K562 (cell line): Measurements from ENCODE around the gene SRCAP. TPM values are rescaled to one million over a fixed set of nuclear protein-coding genes. Genes with fewer than 3 reads are reported as not detected.
A peak's percentile ranks its signal among the peaks of the same experiment; 100 is the strongest.

ENCODE experiments used
- ARHGAP35 ChIP-seq: fragments of 450-650 bp; IDR thresholded peaks from 2 replicates; pipeline ENCODE4 v1.6.1; 2018; ENCODE audit not compliant: partially characterized antibody
- ASH1L ChIP-seq: fragments of 450-650 bp; IDR thresholded peaks from 2 replicates; pipeline ENCODE4 v1.6.1; 2018; ENCODE audit warnings: borderline replicate concordance, mild to moderate bottlenecking, low read depth; ENCODE audit not compliant: partially characterized antibody
- BRD9 ChIP-seq: fragments of 450-650 bp; IDR thresholded peaks from 2 replicates; pipeline ENCODE4 v1.6.1; 2018; ENCODE audit warnings: low read depth; ENCODE audit not compliant: partially characterized antibody
- DACH1 ChIP-seq: fragments of 450-650 bp; IDR thresholded peaks from 2 replicates; pipeline ENCODE4 v1.6.1; 2018; ENCODE audit not compliant: partially characterized antibody
- ELF4 ChIP-seq: fragments of 450-650 bp; formaldehyde crosslinking; IDR thresholded peaks from 2 replicates; pipeline ENCODE4 v1.4.0; 2022; ENCODE audit warnings: missing genetic modification characterization
- ESRRB ChIP-seq: fragments of 250-450 bp; sonication (Bioruptor Pico); IDR thresholded peaks from 2 replicates; pipeline ENCODE4 v1.5.0; 2020; ENCODE audit warnings: mild to moderate bottlenecking, moderate library complexity, borderline replicate concordance
- FOXP1 ChIP-seq: sonication (generic); formaldehyde crosslinking; IDR thresholded peaks from 2 replicates; pipeline ENCODE4 v1.8.0; 2022; ENCODE audit warnings: mild to moderate bottlenecking, missing genetic modification reagents
- HEY1 ChIP-seq: fragments of 250-450 bp; sonication (Bioruptor Pico); IDR thresholded peaks from 2 replicates; pipeline ENCODE4 v1.5.0; 2020; ENCODE audit warnings: mild to moderate bottlenecking, moderate library complexity, borderline replicate concordance
- HMG20A ChIP-seq: fragments of 450-650 bp; formaldehyde crosslinking; conservative IDR thresholded peaks from 2 replicates; pipeline ENCODE4 v1.4.0; 2020; ENCODE audit warnings: mild to moderate bottlenecking, mixed read lengths
- KLF16 ChIP-seq: IDR thresholded peaks from 2 replicates; pipeline ENCODE4 v1.6.1; 2016; ENCODE audit warnings: antibody characterized with exemption
- MAFF ChIP-seq: IDR thresholded peaks from 2 replicates; pipeline ENCODE4 v1.6.1; 2012; ENCODE audit warnings: low read length, improper control_type of control experiment
- NEUROD1 ChIP-seq: fragments of 150-350 bp; IDR thresholded peaks from 2 replicates; pipeline ENCODE4 v1.6.1; 2014; ENCODE audit warnings: borderline replicate concordance, low read length, low read depth; ENCODE audit not compliant: partially characterized antibody
- SNRNP70 ChIP-seq: fragments of 200-400 bp; formaldehyde crosslinking; optimal IDR thresholded peaks from 2 replicates; pipeline ENCODE3; 2017; ENCODE audit warnings: low read depth, low read length
- SOX6 ChIP-seq: fragments of 450-650 bp; IDR thresholded peaks from 2 replicates; pipeline ENCODE4 v1.6.1; 2014; ENCODE audit warnings: mild to moderate bottlenecking
- TAF9B ChIP-seq: fragments of 450-650 bp; IDR thresholded peaks from 2 replicates; pipeline ENCODE4 v1.6.1; 2018; ENCODE audit warnings: mild to moderate bottlenecking; ENCODE audit not compliant: partially characterized antibody
- TBP ChIP-seq: optimal IDR thresholded peaks from 2 replicates; pipeline ENCODE3; 2011; ENCODE audit warnings: low read depth, low read length, improper control_type of control experiment
- TRIM24 ChIP-seq, 2 experiments: fragments of 450-650 bp; IDR thresholded peaks; 2 replicates each; pipeline ENCODE4 v1.6.1; 2016
- ZBTB7A ChIP-seq: IDR thresholded peaks from 2 replicates; pipeline ENCODE4 v1.6.1; 2011; ENCODE audit warnings: low read depth, mild to moderate bottlenecking, low read length, moderate library complexity, borderline replicate concordance; ENCODE audit not compliant: control insufficient read depth
- ZKSCAN3 ChIP-seq: fragments of 250-450 bp; sonication (Bioruptor Pico); IDR thresholded peaks from 2 replicates; pipeline ENCODE4 v1.4.0; 2020
- ZNF121 ChIP-seq: sonication (generic); formaldehyde crosslinking; conservative IDR thresholded peaks from 2 replicates; pipeline ENCODE4 v1.8.0; 2022; ENCODE audit warnings: missing genetic modification reagents
- ZNF584 ChIP-seq: fragments of 200-800 bp; sonication (Bioruptor generic); IDR thresholded peaks from 2 replicates; pipeline ENCODE4 v1.6.1; 2016; ENCODE audit warnings: low read depth, mild to moderate bottlenecking, missing genetic modification characterization, missing compliant biosample characterization
- ZNF76 ChIP-seq: fragments of 250-450 bp; sonication (Bioruptor Pico); IDR thresholded peaks from 2 replicates; pipeline ENCODE4 v1.4.0; 2020; ENCODE audit warnings: mild to moderate bottlenecking, moderate library complexity, borderline replicate concordance
- ZNF77 ChIP-seq: fragments of 250-450 bp; sonication (Bioruptor Pico); IDR thresholded peaks from 2 replicates; pipeline ENCODE4 v1.5.0; 2020
- polyA plus RNA-seq, 8 experiments: library from polyadenylated mRNA; depleted of rRNA in 4 of 8; stranded (reverse) in 5 of 8; unstranded in 3 of 8; fragments of >200 nt; fragmentation: Nextera tagmentation in 2 of 8; fragmentation: Illumina TruSeq in 1 of 8; extraction: Ambion mirVana in 2 of 8; extraction: Trizol in 1 of 8; gene quantifications; 2 replicates each; pipeline versions ENCODE4 v1.2.1 to v1.2.3, GENCODE V29; 2011 to 2014; ENCODE audit warnings: inconsistent platforms in 1 of 8, missing spikeins in 1 of 8
- total RNA-seq, 7 experiments: library from RNA; depleted of rRNA in 6 of 7; stranded (reverse); fragments of >200 nt in 6 of 7; fragmentation: Illumina TruSeq in 2 of 7; extraction: Trizol in 2 of 7; gene quantifications; 2 replicates each; pipeline versions ENCODE4 v1.2.1 to v1.2.3, GENCODE V29; 2011 to 2021; ENCODE audit warnings: low replicate concordance in 1 of 7
- TF ChIP-seq, protein P1 (sequence below): fragments of 450-650 bp; formaldehyde crosslinking; IDR thresholded peaks from 2 replicates; pipeline ENCODE4 v1.4.0; 2022; ENCODE audit warnings: missing genetic modification characterization
- TF ChIP-seq, protein P2 (sequence below), 2 experiments: IDR thresholded peaks in 1 of 2; conservative IDR thresholded peaks in 1 of 2; 2 replicates each; pipeline ENCODE4 v1.6.1; 2016; ENCODE audit warnings: low read depth in 2 of 2, mild to moderate bottlenecking in 1 of 2, missing compliant biosample characterization in 1 of 2, missing genetic modification characterization in 1 of 2, moderate library complexity in 1 of 2

Gene SRCAP
- total and polyA plus RNA-seq, 9 of the 15 experiments (the other 6 are each of a cell fraction or from before 2014, with no cell fraction given): 0.21 to 62.6 (median 5.8) TPM

DNA sequence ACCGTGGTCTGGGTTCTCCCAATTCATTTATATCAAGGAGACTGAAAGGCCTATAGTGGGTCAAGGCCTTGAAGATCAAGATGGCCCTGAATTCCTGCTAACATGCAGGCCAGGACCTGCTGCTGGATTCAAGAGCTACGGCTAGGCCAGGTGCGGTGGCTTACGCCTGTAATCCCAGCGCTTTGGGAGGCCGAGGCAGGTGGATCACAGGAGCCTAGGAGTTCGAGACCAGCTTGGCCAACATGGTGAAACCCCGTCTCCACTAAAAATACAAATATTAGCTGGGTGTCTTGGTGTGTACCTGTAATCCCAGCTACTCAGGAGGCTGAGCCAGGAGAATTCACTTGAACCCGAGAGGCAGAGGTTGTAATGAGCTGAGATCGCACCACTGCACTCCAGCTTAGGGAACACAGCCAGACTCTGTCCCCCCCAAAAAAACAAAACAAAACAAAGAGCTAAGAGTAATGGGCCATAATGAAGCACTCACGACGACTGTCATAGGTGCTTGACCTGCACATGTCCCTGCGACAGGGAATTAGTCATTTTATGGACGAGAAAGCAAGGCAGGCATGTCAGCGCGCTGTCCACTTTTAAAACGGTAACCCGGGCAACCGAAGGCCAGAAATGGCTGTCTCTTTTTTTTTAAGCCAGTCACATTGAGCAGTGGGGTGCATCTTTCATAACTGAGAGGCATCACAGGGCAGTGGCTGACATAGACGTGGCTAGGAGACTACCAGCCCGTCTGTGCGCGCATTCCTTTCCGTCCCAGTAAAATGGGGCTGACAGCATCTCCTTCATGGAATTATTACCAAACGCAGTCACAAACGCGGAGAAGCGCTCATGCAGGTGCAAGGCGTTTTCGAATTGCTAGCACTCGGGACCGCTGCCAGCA lies 41.8 kb upstream of the SRCAP start (continued):
- TF ChIP-seq, protein P1, sequence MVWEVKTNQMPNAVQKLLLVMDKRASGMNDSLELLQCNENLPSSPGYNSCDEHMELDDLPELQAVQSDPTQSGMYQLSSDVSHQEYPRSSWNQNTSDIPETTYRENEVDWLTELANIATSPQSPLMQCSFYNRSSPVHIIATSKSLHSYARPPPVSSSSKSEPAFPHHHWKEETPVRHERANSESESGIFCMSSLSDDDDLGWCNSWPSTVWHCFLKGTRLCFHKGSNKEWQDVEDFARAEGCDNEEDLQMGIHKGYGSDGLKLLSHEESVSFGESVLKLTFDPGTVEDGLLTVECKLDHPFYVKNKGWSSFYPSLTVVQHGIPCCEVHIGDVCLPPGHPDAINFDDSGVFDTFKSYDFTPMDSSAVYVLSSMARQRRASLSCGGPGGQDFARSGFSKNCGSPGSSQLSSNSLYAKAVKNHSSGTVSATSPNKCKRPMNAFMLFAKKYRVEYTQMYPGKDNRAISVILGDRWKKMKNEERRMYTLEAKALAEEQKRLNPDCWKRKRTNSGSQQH (CRISPR knock-in tag): no peak
- TF ChIP-seq TBP (no peak), SOX6 (no peak), ZKSCAN3 (CRISPR knock-in tag) (no peak), ZNF121 (CRISPR knock-in tag) (no peak), ESRRB (CRISPR knock-in tag) (no peak), ARHGAP35 (no peak), MAFF (no peak), ZBTB7A (no peak), ZNF584 (CRISPR knock-in tag) (no peak), TAF9B (no peak), ZNF77 (no peak), ASH1L (no peak), KLF16 (no peak), ZNF76 (CRISPR knock-in tag) (0 out of 2 replicates have a peak, but pooled peaks have one; percentile 49), HEY1 (no peak), BRD9 (no peak), HMG20A (CRISPR knock-in tag) (peak; percentile 52; the same call in 1 of the 2 replicates), TRIM24 (IDR thresholded peaks at IDR 0.05) (no peak), DACH1 (no peak), FOXP1 (CRISPR knock-in tag) (peak; percentile 93; the same call in 1 of the 2 replicates), SNRNP70 (no peak), NEUROD1 (no peak), ELF4 (no peak)
- TF ChIP-seq, protein P2, sequence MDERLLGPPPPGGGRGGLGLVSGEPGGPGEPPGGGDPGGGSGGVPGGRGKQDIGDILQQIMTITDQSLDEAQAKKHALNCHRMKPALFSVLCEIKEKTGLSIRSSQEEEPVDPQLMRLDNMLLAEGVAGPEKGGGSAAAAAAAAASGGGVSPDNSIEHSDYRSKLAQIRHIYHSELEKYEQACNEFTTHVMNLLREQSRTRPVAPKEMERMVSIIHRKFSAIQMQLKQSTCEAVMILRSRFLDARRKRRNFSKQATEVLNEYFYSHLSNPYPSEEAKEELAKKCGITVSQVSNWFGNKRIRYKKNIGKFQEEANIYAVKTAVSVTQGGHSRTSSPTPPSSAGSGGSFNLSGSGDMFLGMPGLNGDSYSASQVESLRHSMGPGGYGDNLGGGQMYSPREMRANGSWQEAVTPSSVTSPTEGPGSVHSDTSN (CRISPR knock-in tag; IDR thresholded peaks at IDR 0.05; ENCODE audit: low read depth): no peak
- TF ChIP-seq, protein P2 (tag; conservative IDR thresholded peaks at IDR 0.05; ENCODE audit: low read depth): no peak
